Raji (cell line): ENCODE data around the gene OR6A2.

ENCODE experiments used
- POLR2A ChIP-seq: IDR thresholded peaks from 2 replicates; pipeline ENCODE4 v1.6.1; 2011; ENCODE audit warnings: low read depth, low read length, control low read depth; ENCODE audit not compliant: insufficient read depth

Gene OR6A2

DNA sequence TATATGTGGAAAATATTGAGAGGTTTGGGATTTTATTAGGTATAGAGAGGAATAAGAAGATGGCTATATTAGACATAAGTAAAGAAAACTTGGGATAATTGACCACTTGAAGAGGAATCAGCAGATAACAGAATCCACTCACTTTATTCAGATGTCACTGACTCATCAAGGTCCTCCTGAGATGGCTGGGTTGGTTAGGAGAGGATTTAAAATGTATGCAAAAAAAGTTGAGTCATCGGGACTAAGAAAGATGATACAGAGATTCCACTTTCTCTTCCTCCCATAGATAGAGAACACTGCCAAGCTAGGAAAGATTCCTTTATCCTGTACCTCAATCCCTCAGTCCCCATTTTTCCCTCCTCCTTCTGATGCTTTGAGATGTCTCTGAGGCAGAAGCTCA lies at the start of gene OR6A2:
OR6A2 (minus strand) TSS at position 288 of the 400 bp plus-strand sequence. CDS start 3,981 bp downstream, outside the sequence.
- no peak for TF ChIP-seq POLR2A

DNA sequence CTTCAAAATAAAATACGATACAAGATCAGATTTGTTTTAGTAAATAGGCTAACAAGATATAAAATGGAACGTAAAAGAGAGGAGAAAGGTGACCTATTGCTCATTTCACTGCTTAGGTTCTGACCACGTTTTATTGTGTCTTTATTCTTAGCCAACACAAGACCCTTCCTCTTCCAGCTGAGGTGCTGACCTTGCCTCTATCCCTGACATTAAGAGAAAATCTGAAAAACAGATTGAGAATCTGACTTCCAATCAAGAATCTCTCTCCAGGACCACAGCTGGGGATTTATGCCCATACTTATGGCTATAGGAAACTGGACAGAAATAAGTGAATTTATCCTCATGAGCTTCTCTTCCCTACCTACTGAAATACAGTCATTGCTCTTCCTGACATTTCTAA lies 45.9 kb upstream of the OR6A2 start, which contains the start of gene OR10A5:
OR10A5 (plus strand) TSS at position 301 of the 400 bp plus-strand sequence; CDS start at position 301, 0 bp downstream.
- no peak for TF ChIP-seq POLR2A

DNA sequence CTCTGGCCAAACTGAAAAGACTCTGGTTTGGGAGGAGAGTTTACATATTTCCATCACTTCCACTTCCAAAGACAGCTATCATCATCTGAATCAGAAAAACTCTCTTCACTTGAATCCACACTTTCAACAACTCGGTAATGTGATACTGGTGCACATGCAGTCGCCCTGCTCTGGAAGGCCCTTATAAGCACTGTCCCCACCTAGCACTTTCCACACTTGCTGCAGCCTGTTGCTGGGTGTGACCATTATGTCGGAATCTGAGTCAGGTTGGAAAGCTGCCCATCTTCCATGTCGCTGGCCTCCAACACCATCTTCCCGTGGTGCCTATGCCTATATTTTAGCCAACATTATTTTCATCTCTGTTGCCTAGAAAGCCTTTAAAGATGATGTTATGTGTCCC lies 44.9 kb upstream of the OR6A2 start:
- no peak for TF ChIP-seq POLR2A

DNA sequence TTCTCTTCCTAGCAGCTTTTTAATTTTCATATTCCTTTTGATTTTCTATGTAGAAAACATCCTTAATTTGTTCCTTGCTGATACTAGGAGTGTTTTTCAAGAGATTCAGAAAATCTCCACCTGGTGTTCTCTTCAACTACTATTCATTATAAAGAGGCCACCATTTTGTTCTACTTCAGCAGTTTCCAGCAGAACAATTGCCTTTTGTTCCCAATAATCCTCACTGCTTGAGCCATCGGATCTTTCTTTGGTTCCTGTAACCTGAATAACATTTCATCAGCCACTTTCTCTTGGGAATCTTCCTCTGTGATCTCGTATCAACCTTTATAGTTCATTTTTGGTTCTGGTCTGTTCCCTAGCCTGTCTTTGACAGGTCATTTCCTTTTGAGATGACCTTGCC lies 44.2 kb upstream of the OR6A2 start:
- no peak for TF ChIP-seq POLR2A

DNA sequence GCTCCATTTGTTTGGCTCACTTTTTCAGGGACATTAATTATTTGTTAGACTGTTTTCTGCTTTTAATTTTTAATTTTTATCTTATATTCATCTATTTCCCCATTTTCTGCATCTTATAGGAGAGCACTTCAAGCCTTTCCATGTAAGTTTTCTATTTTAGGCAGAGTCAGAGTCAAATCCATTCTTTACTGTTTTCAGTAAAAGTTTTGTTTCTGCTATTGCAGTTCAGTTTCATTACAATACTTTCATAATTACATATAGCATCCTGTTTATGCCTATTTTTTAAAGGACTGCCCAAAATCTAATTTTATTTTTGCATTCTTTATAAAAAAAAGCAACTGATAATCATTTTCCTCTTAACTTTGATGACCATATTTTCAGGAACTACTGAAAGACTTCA lies 42.2 kb upstream of the OR6A2 start:
- TF ChIP-seq POLR2A = no peak

DNA sequence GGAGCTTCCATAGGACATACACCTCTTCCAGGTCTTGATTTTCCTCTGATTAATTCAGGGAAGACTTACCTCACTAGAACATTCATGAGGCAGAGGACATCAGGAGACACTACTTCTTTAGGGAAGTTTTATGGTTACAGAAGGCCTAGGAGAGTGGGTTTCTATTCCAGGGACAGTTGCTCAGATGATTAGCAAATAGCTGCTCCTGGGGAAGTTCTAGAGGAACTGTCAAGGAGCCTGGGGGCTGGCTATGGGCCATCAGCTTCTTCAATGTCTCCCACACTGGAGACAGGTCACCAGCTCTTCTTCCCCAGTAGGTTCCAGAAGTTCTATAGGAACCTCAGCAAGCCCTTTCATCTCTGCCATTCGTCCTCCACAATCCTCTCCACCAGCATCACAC lies 34.5 kb upstream of the OR6A2 start:
- TF ChIP-seq POLR2A = no peak

DNA sequence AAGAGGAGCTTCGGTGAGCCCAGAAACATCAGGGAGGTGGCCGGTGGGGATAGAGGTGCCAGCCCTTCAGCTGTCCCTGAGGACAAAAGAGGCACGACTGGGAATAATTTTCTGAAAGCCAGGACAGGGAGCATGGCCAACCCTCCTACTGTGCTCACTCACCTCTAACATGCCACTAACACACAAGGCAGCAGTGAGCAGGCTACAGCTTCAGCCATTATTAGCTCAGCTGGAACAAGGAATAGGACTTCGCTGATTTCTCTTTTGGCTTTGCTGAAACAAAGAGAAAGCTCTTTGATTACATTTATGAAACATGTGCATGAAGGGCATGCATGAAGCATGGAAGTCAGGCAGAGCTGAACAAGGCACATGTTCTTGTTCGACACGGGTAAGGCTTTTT lies 33.9 kb upstream of the OR6A2 start:
- TF ChIP-seq POLR2A = no peak

DNA sequence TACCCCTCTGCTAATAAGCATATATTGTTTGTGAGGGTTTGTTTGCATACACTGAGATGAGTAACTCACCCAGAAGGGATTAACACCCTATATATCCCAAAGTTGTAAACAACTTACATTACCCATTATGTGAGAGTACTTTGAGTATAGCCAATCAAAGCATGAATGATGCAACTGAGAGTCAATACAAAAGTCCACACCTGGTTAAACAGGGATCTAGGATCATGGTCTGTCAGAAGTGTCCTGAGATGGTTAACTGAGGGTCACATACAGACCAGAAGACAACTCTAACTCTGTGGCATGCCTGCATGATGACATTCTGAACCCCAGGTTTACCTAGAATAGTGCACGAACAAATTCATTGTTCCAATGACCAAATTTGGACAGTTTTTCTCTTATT lies 28.6 kb upstream of the OR6A2 start:
- TF ChIP-seq POLR2A = no peak

DNA sequence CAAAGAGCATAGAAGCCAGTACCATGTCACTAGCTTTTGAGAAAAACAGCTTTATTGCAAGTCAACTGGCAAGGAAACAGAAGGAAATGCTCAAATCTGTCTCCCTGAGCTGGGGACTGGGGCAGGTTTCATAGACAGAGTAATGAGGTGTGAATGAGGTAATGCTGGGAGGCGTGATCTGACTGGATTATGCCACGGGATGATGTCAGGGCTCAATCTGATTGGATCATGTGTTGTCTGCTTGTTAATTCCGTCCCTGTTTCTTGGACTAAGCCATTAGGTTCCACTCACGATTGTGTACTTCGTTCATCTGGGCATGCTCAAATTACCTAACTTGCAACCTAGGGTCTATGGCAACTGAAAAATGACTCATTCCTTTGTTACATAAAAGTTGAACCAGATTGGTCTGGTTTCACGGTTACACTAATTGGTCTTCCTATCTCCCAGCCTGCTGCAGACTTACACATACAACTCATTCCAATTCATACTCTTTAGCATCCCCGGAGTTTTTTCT lies 25.8 kb upstream of the OR6A2 start:
- TF ChIP-seq POLR2A = no peak

DNA sequence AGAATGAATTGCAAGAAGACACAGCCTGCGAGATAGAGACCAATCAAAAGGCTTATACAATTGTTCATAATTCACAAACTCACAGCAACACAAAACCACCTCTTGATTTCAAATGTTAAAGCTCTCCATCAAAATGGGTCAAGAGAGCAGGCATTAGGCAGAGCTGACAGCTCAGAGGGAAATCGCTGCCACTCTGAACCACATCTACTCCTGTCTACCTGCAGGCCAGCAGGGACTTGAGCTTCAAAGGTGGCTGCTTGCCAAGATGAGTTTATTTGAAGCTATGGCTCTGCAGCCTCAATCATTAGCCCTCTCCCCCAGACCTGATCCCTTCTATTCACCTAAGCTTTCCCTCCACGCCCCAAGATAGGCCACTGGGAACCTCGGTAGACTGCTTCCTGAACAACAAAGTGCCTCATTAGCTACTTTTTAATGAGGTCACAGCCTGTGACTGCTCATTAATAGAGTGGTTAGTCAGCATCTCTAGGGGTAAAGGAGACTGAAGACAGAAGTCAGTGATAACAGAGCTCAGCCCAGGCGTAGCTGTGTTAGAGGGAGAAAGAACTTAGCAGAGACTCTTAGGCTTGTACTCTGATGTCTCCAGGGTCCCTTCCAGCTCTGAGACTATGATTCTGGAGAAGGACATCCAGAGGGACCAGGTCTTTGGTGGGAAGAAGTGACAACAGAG lies 24.8 kb upstream of the OR6A2 start:
- no peak for TF ChIP-seq POLR2A

DNA sequence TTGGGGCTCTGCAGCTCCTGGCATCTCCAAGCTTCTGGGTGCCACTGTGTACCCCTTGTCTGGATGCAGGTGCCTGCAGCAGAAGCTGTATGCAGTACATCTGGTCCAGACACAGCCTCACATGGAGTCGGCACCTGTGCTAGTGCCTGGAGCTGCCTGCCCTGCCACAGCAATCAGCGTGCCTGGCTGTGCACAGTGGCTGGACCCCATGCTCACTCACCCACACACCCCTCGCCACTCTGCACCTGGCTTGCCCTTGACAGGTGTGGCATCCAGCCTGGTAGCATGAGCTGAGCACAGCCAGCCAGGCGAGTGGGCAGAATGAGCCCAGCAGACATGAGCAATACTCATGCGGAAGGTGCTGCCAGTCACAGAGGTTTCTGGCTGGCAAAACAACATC lies 19.5 kb upstream of the OR6A2 start:
- TF ChIP-seq POLR2A = no peak

DNA sequence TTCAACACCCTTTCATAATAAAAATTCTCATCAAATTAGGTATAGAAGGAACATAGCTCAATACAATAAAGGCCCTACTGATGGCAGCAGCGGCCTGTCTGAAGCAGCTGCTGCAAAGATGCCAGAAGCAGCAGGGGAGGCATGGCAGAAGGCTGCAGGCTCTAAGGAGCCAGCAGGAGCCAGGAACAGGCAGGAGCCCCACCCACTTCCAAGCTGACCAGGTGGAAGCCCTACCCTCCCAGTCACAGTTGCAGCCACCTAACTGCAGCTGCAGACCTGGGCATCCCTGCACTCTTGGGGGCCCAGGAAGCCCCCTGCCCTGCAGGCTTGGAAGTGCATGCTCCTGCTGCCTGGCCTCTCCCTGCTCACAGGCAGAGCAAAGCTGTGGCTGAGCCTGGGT lies 18.2 kb upstream of the OR6A2 start:
- no peak for TF ChIP-seq POLR2A

DNA sequence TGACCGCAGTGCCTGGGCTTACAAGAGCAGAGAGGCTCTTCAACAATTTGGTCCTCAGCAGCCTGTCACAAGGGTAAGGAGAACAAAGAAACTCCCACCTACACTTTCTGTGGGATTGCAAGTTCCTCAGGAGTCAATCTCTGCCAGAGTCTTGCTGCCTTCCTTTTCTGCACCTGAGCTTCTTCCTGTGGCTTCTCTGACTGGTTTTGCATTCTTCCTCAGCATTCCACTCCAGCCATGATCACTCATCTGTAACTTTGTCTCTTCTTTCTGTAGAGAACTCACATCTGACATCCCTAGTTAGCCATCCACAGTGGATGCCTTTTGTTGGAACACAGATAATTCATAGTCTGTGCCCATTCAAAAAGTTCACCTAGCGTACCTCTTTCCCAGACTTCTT lies 14.2 kb upstream of the OR6A2 start:
- TF ChIP-seq POLR2A = no peak

DNA sequence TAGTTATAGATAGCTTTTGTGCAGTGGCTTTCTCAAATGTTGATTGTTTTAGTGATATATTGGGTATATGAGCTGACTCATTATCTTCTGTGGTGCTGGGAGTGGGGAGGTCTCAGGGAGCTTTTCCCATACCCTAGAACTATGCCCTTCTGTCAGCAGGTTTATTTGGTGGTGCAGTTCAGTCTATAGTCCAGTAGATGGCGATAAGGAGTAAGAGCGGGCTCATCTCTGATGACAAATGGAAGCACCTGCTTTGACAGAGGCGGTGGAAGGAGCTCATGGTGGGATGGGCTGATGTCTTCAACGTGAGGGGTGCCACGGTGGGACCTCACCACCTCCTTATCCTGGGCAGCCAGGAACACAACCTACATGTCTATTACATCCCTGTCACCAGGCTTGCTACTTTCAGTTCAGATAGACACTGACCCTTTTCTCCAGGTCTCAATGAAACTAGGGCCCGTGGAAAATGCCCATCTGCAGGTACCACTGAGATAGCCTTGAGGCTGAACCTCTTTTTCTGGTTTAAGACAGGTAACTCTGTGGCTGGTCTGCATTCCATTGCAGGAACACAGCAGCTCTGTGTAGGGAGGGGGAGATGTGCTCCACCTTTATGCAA lies 13.0 kb upstream of the OR6A2 start:
- TF ChIP-seq POLR2A = no peak

DNA sequence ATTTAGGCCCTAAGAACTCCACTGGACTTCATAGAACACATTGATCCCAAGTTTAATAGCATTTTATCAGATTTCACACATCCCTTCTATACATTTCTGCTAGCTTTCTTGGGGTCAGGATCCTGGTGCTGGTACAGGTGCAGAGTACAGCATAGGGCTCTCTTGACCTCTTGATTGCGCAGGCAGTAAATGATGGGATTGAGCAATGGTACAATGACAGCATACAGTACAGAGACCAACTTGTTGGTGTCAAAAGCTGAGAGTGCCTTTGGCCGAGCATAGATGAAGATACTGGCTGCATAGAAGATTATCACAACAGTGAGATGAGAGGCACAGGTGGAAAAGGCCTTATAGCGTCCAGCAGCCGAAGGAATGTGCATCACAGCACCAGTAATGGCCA lies 4.8 kb downstream of the OR6A2 start:
- no peak for TF ChIP-seq POLR2A

DNA sequence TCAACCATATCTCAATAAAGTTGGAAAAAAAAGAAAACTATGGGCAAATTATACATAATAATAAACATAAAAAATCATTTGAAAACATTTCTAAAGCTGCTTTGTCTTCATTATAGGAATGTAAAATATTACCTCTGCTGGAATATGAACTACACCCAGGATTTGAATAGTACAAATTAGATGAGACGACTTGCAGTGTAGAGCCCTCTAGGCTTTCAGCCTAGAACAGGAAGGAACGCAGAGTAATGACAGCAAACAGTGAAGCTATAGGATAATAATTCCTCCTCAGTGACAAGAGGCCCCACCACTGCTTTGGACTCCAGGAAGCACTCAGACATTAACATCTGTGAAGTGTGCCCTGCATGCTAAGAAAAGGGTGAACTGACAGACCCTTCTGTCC lies 8.9 kb downstream of the OR6A2 start:
- no peak for TF ChIP-seq POLR2A
